Measurements from ENCODE around the gene INSM2.

GRCh38 chr14:35553808-35554207 lies 19.8 kb downstream of the INSM2 start:
- TF ChIP-seq EZH2 (IDR thresholded peaks at IDR 0.05; ENCODE audit: borderline replicate concordance, low read length), result no peak
- TF ChIP-seq, protein P1, sequence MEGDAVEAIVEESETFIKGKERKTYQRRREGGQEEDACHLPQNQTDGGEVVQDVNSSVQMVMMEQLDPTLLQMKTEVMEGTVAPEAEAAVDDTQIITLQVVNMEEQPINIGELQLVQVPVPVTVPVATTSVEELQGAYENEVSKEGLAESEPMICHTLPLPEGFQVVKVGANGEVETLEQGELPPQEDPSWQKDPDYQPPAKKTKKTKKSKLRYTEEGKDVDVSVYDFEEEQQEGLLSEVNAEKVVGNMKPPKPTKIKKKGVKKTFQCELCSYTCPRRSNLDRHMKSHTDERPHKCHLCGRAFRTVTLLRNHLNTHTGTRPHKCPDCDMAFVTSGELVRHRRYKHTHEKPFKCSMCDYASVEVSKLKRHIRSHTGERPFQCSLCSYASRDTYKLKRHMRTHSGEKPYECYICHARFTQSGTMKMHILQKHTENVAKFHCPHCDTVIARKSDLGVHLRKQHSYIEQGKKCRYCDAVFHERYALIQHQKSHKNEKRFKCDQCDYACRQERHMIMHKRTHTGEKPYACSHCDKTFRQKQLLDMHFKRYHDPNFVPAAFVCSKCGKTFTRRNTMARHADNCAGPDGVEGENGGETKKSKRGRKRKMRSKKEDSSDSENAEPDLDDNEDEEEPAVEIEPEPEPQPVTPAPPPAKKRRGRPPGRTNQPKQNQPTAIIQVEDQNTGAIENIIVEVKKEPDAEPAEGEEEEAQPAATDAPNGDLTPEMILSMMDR (IDR thresholded peaks at IDR 0.05; ENCODE audit: low read length), result no peak
